GM23338 (cell line): ENCODE results near the gene TIMM13. TPM values are rescaled to one million over a fixed set of nuclear protein-coding genes. Genes with fewer than 3 reads are reported as not detected.

Experiments used
- ATAC-seq: fragments of 200-7000 bp; cut with Tn5 transposase; 3 replicates; pipeline ENCODE4 v1.9.1; 2020
- DNase-seq: peaks from one replicate; pipeline ENCODE4 v3.0.0-alpha.2; 2015; ENCODE audit warnings: low spot score
- H2AFZ ChIP-seq: fragments of 200-600 bp; sonication (generic); 2 replicates; pipeline ENCODE4 v1.8.0; 2016; ENCODE audit warnings: antibody characterized with exemption, mild to moderate bottlenecking, moderate library complexity
- H3F3A ChIP-seq: fragments of 200-600 bp; sonication (generic); replicated peaks from 2 replicates; pipeline ENCODE4 v1.8.0; 2017; ENCODE audit warnings: antibody characterized with exemption, mixed run types, low read depth
- H3K27ac ChIP-seq: fragments of 200-600 bp; sonication (generic); 2 replicates; pipeline ENCODE4 v1.6.1; 2016; ENCODE audit warnings: low read depth
- H3K27me3 ChIP-seq: fragments of 200-600 bp; sonication (generic); 2 replicates; pipeline ENCODE4 v1.8.0; 2016; ENCODE audit warnings: mild to moderate bottlenecking, mixed run types, moderate library complexity; ENCODE audit not compliant: insufficient read depth
- H3K36me3 ChIP-seq: fragments of 200-600 bp; sonication (generic); 2 replicates; pipeline ENCODE4 v1.8.0; 2016; ENCODE audit warnings: mild to moderate bottlenecking; ENCODE audit not compliant: insufficient read depth
- H3K4me1 ChIP-seq: fragments of 200-600 bp; sonication (generic); 2 replicates; pipeline ENCODE4 v1.8.0; 2016; ENCODE audit warnings: mild to moderate bottlenecking, moderate library complexity; ENCODE audit not compliant: insufficient read depth
- H3K4me2 ChIP-seq: fragments of 200-600 bp; sonication (generic); 2 replicates; pipeline ENCODE4 v1.7.1; 2017; ENCODE audit warnings: mixed run types
- H3K4me3 ChIP-seq: fragments of 200-600 bp; sonication (generic); 2 replicates; pipeline ENCODE4 v1.6.1; 2016; ENCODE audit warnings: mixed run types
- H3K79me2 ChIP-seq: fragments of 200-600 bp; sonication (generic); replicated peaks from 2 replicates; pipeline ENCODE4 v1.8.0; 2017; ENCODE audit warnings: mild to moderate bottlenecking; ENCODE audit not compliant: insufficient read depth
- H3K9me2 ChIP-seq: fragments of 200-600 bp; sonication (generic); 2 replicates; pipeline ENCODE4 v1.8.0; 2017; ENCODE audit not compliant: insufficient read depth
- H4K20me1 ChIP-seq: fragments of 200-600 bp; sonication (generic); replicated peaks from 2 replicates; pipeline ENCODE4 v1.8.0; 2017; ENCODE audit warnings: mild to moderate bottlenecking; ENCODE audit not compliant: insufficient read depth
- H3K27ac Mint-ChIP-seq: 2 replicates; pipeline ENCODE4 v1.8.0; 2020; ENCODE audit warnings: inconsistent platforms, mild to moderate bottlenecking, moderate library complexity, mixed read lengths
- H3K27me3 Mint-ChIP-seq: 3 replicates; pipeline ENCODE4 v1.8.0; 2022; ENCODE audit warnings: low read depth, mild to moderate bottlenecking, moderate library complexity, mixed read lengths, inconsistent platforms; ENCODE audit not compliant: insufficient read depth, poor library complexity
- H3K36me3 Mint-ChIP-seq: 3 replicates; pipeline ENCODE4 v1.8.0; 2021; ENCODE audit warnings: low read depth, mild to moderate bottlenecking, inconsistent platforms, moderate library complexity, mixed read lengths
- H3K4me1 Mint-ChIP-seq: 3 replicates; pipeline ENCODE4 v1.8.0; 2020; ENCODE audit warnings: mild to moderate bottlenecking, inconsistent platforms, mixed read lengths
- H3K4me3 Mint-ChIP-seq: 3 replicates; pipeline ENCODE4 v1.8.0; 2021; ENCODE audit warnings: moderate library complexity, mild to moderate bottlenecking, inconsistent platforms, mixed read lengths
- H3K9me3 Mint-ChIP-seq: 3 replicates; pipeline ENCODE4 v1.8.0; 2020; ENCODE audit warnings: moderate library complexity, mild to moderate bottlenecking, inconsistent platforms, mixed read lengths
- CREB1 ChIP-seq: fragments of 250-450 bp; sonication (Bioruptor Pico); IDR thresholded peaks from 2 replicates; pipeline ENCODE4 v1.5.0; 2020; ENCODE audit warnings: low read depth, mild to moderate bottlenecking, moderate library complexity
- EZH2 ChIP-seq: fragments of 200-600 bp; sonication (generic); IDR thresholded peaks from one replicate; pipeline ENCODE4 v1.8.0; 2017; ENCODE audit warnings: antibody characterized with exemption, mild to moderate bottlenecking, low read depth; ENCODE audit not compliant: unreplicated experiment
- EZH2phosphoT487 ChIP-seq: fragments of 200-600 bp; sonication (generic); IDR thresholded peaks from one replicate; pipeline ENCODE4 v1.8.1; 2018; ENCODE audit warnings: antibody characterized with exemption; ENCODE audit not compliant: unreplicated experiment
- JUNB ChIP-seq: IDR thresholded peaks from one replicate; pipeline ENCODE4 v1.6.1; 2016; ENCODE audit warnings: antibody characterized with exemption; ENCODE audit not compliant: unreplicated experiment
- NANOG ChIP-seq: IDR thresholded peaks from 2 replicates; pipeline ENCODE4 v1.6.1; 2016; ENCODE audit warnings: antibody characterized with exemption, borderline replicate concordance
- ZNF331 ChIP-seq: fragments of 250-450 bp; sonication (Bioruptor Pico); IDR thresholded peaks from 2 replicates; pipeline ENCODE4 v1.5.0; 2020; ENCODE audit warnings: low read depth, mild to moderate bottlenecking, moderate library complexity
- polyA plus RNA-seq: library from polyadenylated mRNA; unstranded; fragments of >200 nt; fragmentation: Nextera tagmentation; extraction: Ambion mirVana; gene quantifications from 2 replicates; pipeline ENCODE4 v1.2.1, GENCODE V29; 2016
- total RNA-seq: library from RNA; depleted of rRNA; stranded (reverse); fragments of >200 nt; shearing (Covaris generic); gene quantifications from 2 replicates; pipeline ENCODE4 v1.2.3, GENCODE V29; 2014
- TF ChIP-seq, protein P1 (sequence below), 2 experiments: fragments of 200-600 bp in 1 of 2; sonication (generic) in 1 of 2; conservative IDR thresholded peaks; 2 replicates each; pipeline versions ENCODE4 v1.5.1 to v1.6.1; 2016 to 2017; ENCODE audit warnings: antibody characterized with exemption in 2 of 2, low read depth in 2 of 2, mild to moderate bottlenecking in 2 of 2, moderate library complexity in 1 of 2
- TF ChIP-seq, protein P2 (sequence below): IDR thresholded peaks from 2 replicates; pipeline ENCODE4 v1.6.1; 2016; ENCODE audit warnings: antibody characterized with exemption
- TF ChIP-seq, protein P3 (sequence below): IDR thresholded peaks from one replicate; pipeline ENCODE4 v1.6.1; 2018; ENCODE audit warnings: antibody characterized with exemption; ENCODE audit not compliant: unreplicated experiment

TIMM13 gene
- total and polyA plus RNA-seq, 2 experiments from 2014 or later, result 140 to 347 TPM

DNA sequence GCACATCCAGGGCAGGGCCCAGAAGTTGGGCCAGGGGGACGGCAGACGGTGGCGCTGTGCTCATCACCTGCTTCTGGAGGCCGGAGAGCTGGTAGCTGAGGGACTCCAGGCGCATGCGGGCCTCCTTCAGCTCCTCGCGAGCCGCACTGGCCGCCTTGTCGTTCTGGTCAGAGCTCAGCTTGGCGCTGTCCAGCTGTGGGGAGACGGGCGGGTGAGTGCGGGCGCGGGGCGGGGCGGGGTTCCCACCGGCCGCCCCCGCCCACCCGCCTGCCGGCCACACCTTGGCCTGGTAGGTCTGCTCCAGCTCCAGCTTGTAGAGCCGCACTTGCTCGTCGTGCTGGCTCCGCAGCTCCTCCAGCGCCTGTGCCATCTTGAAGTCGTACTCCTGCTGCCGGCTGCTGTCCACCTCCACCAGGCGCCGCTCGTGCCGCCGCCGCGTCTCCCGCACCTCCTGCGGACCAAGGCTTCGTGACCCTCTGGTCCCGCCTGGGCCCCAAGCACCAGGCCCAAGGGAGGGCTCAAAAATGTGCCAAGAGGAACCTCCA, 7.4 kb upstream of the TIMM13 start:
- no peaks in the 10 kb centered on the region; the same call in 2 of the 3 replicates for H3K9me3 Mint-ChIP-seq
- Histone ChIP-seq H3K4me1 (no peaks in the 10 kb centered on the region), H3K36me3 (peaks cover 9% of the 10 kb centered on the region), H3K9me2 (no peaks in the 10 kb centered on the region), H2AFZ (no peak overlapping the region), H3K4me2 (no peak overlapping the region), H3F3A (peaks cover 14% of the 10 kb centered on the region; the same call in 1 of the 2 replicates), H3K79me2 (peaks cover 1% of the 10 kb centered on the region; the same call in 1 of the 2 replicates), H4K20me1 (no peaks in the 10 kb centered on the region; the same call in 1 of the 2 replicates), H3K4me3 (no peak overlapping the region), H3K27ac (no peak overlapping the region), H3K27me3 (no peaks in the 10 kb centered on the region)
- DNase-seq (no peak), ATAC-seq (no peak)
- peaks cover 10% of the 10 kb centered on the region for H3K27me3 Mint-ChIP-seq
- H3K4me3 Mint-ChIP-seq, result no peak overlapping the region
- TF ChIP-seq, protein P1, sequence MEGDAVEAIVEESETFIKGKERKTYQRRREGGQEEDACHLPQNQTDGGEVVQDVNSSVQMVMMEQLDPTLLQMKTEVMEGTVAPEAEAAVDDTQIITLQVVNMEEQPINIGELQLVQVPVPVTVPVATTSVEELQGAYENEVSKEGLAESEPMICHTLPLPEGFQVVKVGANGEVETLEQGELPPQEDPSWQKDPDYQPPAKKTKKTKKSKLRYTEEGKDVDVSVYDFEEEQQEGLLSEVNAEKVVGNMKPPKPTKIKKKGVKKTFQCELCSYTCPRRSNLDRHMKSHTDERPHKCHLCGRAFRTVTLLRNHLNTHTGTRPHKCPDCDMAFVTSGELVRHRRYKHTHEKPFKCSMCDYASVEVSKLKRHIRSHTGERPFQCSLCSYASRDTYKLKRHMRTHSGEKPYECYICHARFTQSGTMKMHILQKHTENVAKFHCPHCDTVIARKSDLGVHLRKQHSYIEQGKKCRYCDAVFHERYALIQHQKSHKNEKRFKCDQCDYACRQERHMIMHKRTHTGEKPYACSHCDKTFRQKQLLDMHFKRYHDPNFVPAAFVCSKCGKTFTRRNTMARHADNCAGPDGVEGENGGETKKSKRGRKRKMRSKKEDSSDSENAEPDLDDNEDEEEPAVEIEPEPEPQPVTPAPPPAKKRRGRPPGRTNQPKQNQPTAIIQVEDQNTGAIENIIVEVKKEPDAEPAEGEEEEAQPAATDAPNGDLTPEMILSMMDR (conservative IDR thresholded peaks at IDR 0.05; ENCODE audit: low read depth in 2 of 2), result no peak
- TF ChIP-seq, protein P2, sequence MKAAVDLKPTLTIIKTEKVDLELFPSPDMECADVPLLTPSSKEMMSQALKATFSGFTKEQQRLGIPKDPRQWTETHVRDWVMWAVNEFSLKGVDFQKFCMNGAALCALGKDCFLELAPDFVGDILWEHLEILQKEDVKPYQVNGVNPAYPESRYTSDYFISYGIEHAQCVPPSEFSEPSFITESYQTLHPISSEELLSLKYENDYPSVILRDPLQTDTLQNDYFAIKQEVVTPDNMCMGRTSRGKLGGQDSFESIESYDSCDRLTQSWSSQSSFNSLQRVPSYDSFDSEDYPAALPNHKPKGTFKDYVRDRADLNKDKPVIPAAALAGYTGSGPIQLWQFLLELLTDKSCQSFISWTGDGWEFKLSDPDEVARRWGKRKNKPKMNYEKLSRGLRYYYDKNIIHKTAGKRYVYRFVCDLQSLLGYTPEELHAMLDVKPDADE, result no peak
- TF ChIP-seq NANOG, result no peak
- TF ChIP-seq ZNF331, result no peak
- H3K36me3 Mint-ChIP-seq, result peaks cover 49% of the 10 kb centered on the region
- H3K4me1 Mint-ChIP-seq, result peaks cover 4% of the 10 kb centered on the region; the same call in 2 of the 3 replicates
- no peak overlapping the region for H3K27ac Mint-ChIP-seq

DNA sequence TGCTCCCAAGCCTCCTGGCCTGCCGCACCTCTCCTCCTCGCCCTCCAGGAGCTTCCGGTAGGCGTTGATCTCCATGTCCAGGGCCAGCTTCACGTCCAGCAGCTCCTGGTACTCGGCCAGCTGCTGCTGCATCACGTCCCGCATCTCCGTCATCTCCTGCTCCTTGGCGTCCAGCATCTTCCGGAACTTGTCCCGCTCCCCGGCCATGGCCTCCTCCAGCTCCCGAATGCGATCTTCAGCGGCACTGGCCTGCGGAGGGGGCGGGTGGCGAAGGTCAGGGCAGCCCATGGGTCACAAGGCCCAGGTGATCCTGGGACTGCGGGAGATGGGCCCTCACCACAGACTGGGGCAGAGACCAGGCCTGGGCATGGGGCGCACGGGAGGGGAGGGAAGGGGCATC, 6.9 kb upstream of the TIMM13 start:
- Histone ChIP-seq H3F3A (peaks cover 14% of the 10 kb centered on the region; the same call in 1 of the 2 replicates), H3K27ac (no peak overlapping the region), H2AFZ (no peak overlapping the region), H3K9me2 (no peaks in the 10 kb centered on the region), H3K79me2 (no peaks in the 10 kb centered on the region; the same call in 1 of the 2 replicates), H4K20me1 (no peaks in the 10 kb centered on the region; the same call in 1 of the 2 replicates), H3K4me2 (no peak overlapping the region), H3K4me1 (no peaks in the 10 kb centered on the region), H3K27me3 (no peaks in the 10 kb centered on the region), H3K36me3 (peaks cover 9% of the 10 kb centered on the region), H3K4me3 (no peak overlapping the region)
- no peak overlapping the region for H3K4me3 Mint-ChIP-seq
- ATAC-seq (no peak), DNase-seq (no peak)
- no peak overlapping the region for H3K27ac Mint-ChIP-seq
- peaks cover 52% of the 10 kb centered on the region for H3K36me3 Mint-ChIP-seq
- H3K9me3 Mint-ChIP-seq, result no peaks in the 10 kb centered on the region; the same call in 2 of the 3 replicates
- H3K4me1 Mint-ChIP-seq, result peaks cover 6% of the 10 kb centered on the region
- H3K27me3 Mint-ChIP-seq, result peaks cover 10% of the 10 kb centered on the region
- no peak for TF ChIP-seq ZNF331
- no peak for TF ChIP-seq NANOG
- TF ChIP-seq EZH2, result no peak
- no peak for TF ChIP-seq JUNB
- TF ChIP-seq EZH2phosphoT487, result no peak
- TF ChIP-seq, protein P3, sequence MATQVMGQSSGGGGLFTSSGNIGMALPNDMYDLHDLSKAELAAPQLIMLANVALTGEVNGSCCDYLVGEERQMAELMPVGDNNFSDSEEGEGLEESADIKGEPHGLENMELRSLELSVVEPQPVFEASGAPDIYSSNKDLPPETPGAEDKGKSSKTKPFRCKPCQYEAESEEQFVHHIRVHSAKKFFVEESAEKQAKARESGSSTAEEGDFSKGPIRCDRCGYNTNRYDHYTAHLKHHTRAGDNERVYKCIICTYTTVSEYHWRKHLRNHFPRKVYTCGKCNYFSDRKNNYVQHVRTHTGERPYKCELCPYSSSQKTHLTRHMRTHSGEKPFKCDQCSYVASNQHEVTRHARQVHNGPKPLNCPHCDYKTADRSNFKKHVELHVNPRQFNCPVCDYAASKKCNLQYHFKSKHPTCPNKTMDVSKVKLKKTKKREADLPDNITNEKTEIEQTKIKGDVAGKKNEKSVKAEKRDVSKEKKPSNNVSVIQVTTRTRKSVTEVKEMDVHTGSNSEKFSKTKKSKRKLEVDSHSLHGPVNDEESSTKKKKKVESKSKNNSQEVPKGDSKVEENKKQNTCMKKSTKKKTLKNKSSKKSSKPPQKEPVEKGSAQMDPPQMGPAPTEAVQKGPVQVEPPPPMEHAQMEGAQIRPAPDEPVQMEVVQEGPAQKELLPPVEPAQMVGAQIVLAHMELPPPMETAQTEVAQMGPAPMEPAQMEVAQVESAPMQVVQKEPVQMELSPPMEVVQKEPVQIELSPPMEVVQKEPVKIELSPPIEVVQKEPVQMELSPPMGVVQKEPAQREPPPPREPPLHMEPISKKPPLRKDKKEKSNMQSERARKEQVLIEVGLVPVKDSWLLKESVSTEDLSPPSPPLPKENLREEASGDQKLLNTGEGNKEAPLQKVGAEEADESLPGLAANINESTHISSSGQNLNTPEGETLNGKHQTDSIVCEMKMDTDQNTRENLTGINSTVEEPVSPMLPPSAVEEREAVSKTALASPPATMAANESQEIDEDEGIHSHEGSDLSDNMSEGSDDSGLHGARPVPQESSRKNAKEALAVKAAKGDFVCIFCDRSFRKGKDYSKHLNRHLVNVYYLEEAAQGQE, result no peak
- TF ChIP-seq, protein P2, result no peak
- TF ChIP-seq CREB1 (CRISPR knock-in tag), result no peak
